K562 (cell line): Measurements from ENCODE around the gene ZCCHC4. TPM values are rescaled to one million over a fixed set of nuclear protein-coding genes. Genes with fewer than 3 reads are reported as not detected.

Experiments
- ATAC-seq: fragments of 200-7000 bp; cut with Tn5 transposase; 3 replicates; pipeline ENCODE4 v1.9.1; 2020; ENCODE audit warnings: moderate library complexity
- BruUV-seq: library from RNA; stranded (reverse); fragments of 400-500 nt; replicated peaks from 2 replicates; lab custom pipeline; 2021; lab: Mats Ljungman, UMichigan
- CTCF ChIA-PET: fragments of 300-600 bp; formaldehyde crosslinking; extraction: SDS; loops from one replicate; lab custom pipeline; 2021; ENCODE audit warnings: low intra/inter-chr PET ratio; lab: Yijun Ruan, JAX
- POLR2A ChIA-PET: fragments of 300-600, 350-650 bp; sonication (Branson Sonifier 250); formaldehyde crosslinking; extraction: SDS; loops from one replicate; lab custom pipeline; 2021; ENCODE audit warnings: antibody characterized with exemption, inconsistent platforms; lab: Yijun Ruan, JAX
- DNase-seq, 4 experiments: peaks; one replicate each; pipeline versions ENCODE4 v3.0.0 to v3.0.0-alpha.2; 2011 to 2018; ENCODE audit warnings: low spot score in 3 of 4, mixed read lengths in 3 of 4; ENCODE audit errors: extremely low read depth in 1 of 4
- FAIRE-seq: peaks from 2 replicates; lab custom pipeline; 2011; peaks lifted over from hg19 to GRCh38; lab: Jason Lieb, UNC
- H2AFZ ChIP-seq: 2 replicates; pipeline ENCODE4 v1.6.0; 2011; ENCODE audit warnings: low read depth, low read length, control low read depth, inconsistent platforms
- H3K27ac ChIP-seq: fragments of 200-600 bp; 3 replicates; pipeline ENCODE4 v1.8.0; 2011; ENCODE audit warnings: low read depth, mild to moderate bottlenecking, control low read depth, inconsistent platforms, low read length, moderate library complexity, mixed read lengths; ENCODE audit errors: extremely low read depth
- H3K27me3 ChIP-seq, 2 experiments: fragments of 300-600 bp in 1 of 2; 2 replicates in 1 of 2; 3 replicates in 1 of 2; pipeline versions ENCODE4 v1.6.0 to v1.8.0; 2011; ENCODE audit warnings: inconsistent platforms in 2 of 2, low read length in 2 of 2, mild to moderate bottlenecking in 1 of 2, mixed read lengths in 1 of 2, moderate library complexity in 1 of 2; ENCODE audit not compliant: control insufficient read depth in 2 of 2, insufficient read depth in 2 of 2
- H3K36me3 ChIP-seq: fragments of 300-600 bp; 3 replicates; pipeline ENCODE4 v1.8.0; 2011; ENCODE audit warnings: mild to moderate bottlenecking, low read length, inconsistent platforms; ENCODE audit not compliant: control insufficient read depth, insufficient read depth
- H3K4me1 ChIP-seq, 2 experiments: fragments of 200-600 bp in 1 of 2; replicated peaks in 1 of 2; 2 replicates in 1 of 2; 3 replicates in 1 of 2; pipeline versions ENCODE4 v1.5.1 to v1.8.0; 2011; ENCODE audit warnings: inconsistent platforms in 2 of 2, low read length in 2 of 2, mild to moderate bottlenecking in 1 of 2, mixed read lengths in 1 of 2, moderate library complexity in 1 of 2; ENCODE audit not compliant: control insufficient read depth in 2 of 2, insufficient read depth in 2 of 2
- H3K4me2 ChIP-seq: 2 replicates; pipeline ENCODE4 v1.6.1; 2011; ENCODE audit warnings: low read length, control low read depth, inconsistent platforms, mixed read lengths; ENCODE audit not compliant: insufficient read depth
- H3K4me3 ChIP-seq: fragments of 200-600 bp; sonication (generic), shearing (Covaris generic); 2 replicates; pipeline ENCODE4 v1.5.1; 2016; ENCODE audit warnings: control low read depth, inconsistent platforms
- H3K79me2 ChIP-seq: fragments of 200-600 bp; 3 replicates; pipeline ENCODE4 v1.8.0; 2011; ENCODE audit warnings: low read length, inconsistent platforms; ENCODE audit not compliant: control insufficient read depth, insufficient read depth
- H3K9ac ChIP-seq, 2 experiments: 2 replicates each; pipeline versions ENCODE4 v1.6.0 to v1.6.1; 2011; ENCODE audit warnings: low read depth in 2 of 2, low read length in 2 of 2, control low read depth in 1 of 2, inconsistent platforms in 1 of 2, mild to moderate bottlenecking in 1 of 2, mixed read lengths in 1 of 2; ENCODE audit not compliant: insufficient read depth in 1 of 2
- H3K9me1 ChIP-seq: one replicate; pipeline ENCODE4 v1.6.0; 2011; ENCODE audit warnings: inconsistent platforms, mild to moderate bottlenecking, low read length, moderate library complexity; ENCODE audit not compliant: control insufficient read depth, insufficient read depth
- H3K9me3 ChIP-seq: replicated peaks from 2 replicates; pipeline ENCODE4 v1.5.1; 2011; ENCODE audit warnings: low read depth, low read length, inconsistent platforms; ENCODE audit not compliant: control insufficient read depth, insufficient read depth
- H4K20me1 ChIP-seq: replicated peaks from 2 replicates; pipeline ENCODE4 v1.6.1; 2011; ENCODE audit warnings: low read length, inconsistent platforms, mixed read lengths; ENCODE audit not compliant: control insufficient read depth, insufficient read depth
- CBFA2T3 ChIP-seq: fragments of 450-650 bp; IDR thresholded peaks from 2 replicates; pipeline ENCODE4 v1.6.1; 2017
- CBX2 ChIP-seq: fragments of 200-600 bp; sonication (generic); IDR thresholded peaks from one replicate; pipeline ENCODE4 v1.6.1; 2012; ENCODE audit warnings: mild to moderate bottlenecking, low read length, inconsistent platforms; ENCODE audit not compliant: insufficient read depth, poor library complexity, severe bottlenecking
- DDX20 ChIP-seq: fragments of 450-650 bp; IDR thresholded peaks from 2 replicates; pipeline ENCODE4 v1.6.1; 2016; ENCODE audit warnings: missing genetic modification characterization, low read depth, mild to moderate bottlenecking, missing compliant biosample characterization, moderate library complexity
- ELF1 ChIP-seq: fragments of 200-800 bp; sonication (Bioruptor generic); IDR thresholded peaks from 2 replicates; pipeline ENCODE4 v1.6.1; 2016; ENCODE audit warnings: missing genetic modification characterization, missing compliant biosample characterization
- FOXA3 ChIP-seq, 2 experiments: fragments of 450-650 bp in 1 of 2; sonication (generic) in 1 of 2; formaldehyde crosslinking; IDR thresholded peaks in 1 of 2; conservative IDR thresholded peaks in 1 of 2; 2 replicates each; pipeline versions ENCODE4 v1.4.0 to v1.8.0; 2020 to 2022; ENCODE audit warnings: mild to moderate bottlenecking in 2 of 2, missing genetic modification reagents in 1 of 2
- GABPA ChIP-seq: fragments of 200-800 bp; sonication (Bioruptor generic); conservative IDR thresholded peaks from 2 replicates; pipeline ENCODE4 v1.6.1; 2016; ENCODE audit warnings: low read depth, missing genetic modification characterization, missing compliant biosample characterization
- ILF3 ChIP-seq: fragments of 450-650 bp; IDR thresholded peaks from 2 replicates; pipeline ENCODE4 v1.6.1; 2018; ENCODE audit warnings: antibody characterized with exemption, mild to moderate bottlenecking, moderate library complexity, borderline replicate concordance
- MCM3 ChIP-seq: fragments of 450-650 bp; IDR thresholded peaks from 2 replicates; pipeline ENCODE4 v1.6.1; 2016
- MEIS2 ChIP-seq: fragments of 450-650 bp; IDR thresholded peaks from 2 replicates; pipeline ENCODE4 v1.6.1; 2014; ENCODE audit warnings: mild to moderate bottlenecking; ENCODE audit not compliant: partially characterized antibody
- NR2F6 ChIP-seq: fragments of 450-650 bp; formaldehyde crosslinking; IDR thresholded peaks from 2 replicates; pipeline ENCODE4 v1.4.0; 2020; ENCODE audit warnings: mild to moderate bottlenecking
- PML ChIP-seq: IDR thresholded peaks from 2 replicates; pipeline ENCODE4 v1.6.1; 2012; ENCODE audit warnings: low read length, inconsistent platforms
- POLR3G ChIP-seq: IDR thresholded peaks from 2 replicates; pipeline ENCODE4 v1.6.1; 2011; ENCODE audit not compliant: insufficient read length, insufficient replicate concordance; ENCODE audit errors: extremely low read depth
- PRPF4 ChIP-seq: fragments of 200-400 bp; formaldehyde crosslinking; IDR thresholded peaks from one replicate; pipeline ENCODE4 v1.6.1; 2017; ENCODE audit warnings: low read length, low read depth, mild to moderate bottlenecking; ENCODE audit not compliant: insufficient read depth, poor library complexity, severe bottlenecking
- RBFOX2 ChIP-seq: fragments of 200-400 bp; formaldehyde crosslinking; IDR thresholded peaks from 2 replicates; pipeline ENCODE4 v1.6.1; 2017; ENCODE audit warnings: low read depth, mild to moderate bottlenecking, low read length, moderate library complexity
- RBM17 ChIP-seq: fragments of 200-400 bp; formaldehyde crosslinking; IDR thresholded peaks from 2 replicates; pipeline ENCODE4 v1.6.1; 2017; ENCODE audit warnings: low read depth, mild to moderate bottlenecking, low read length, borderline replicate concordance
- SMARCE1 ChIP-seq: fragments of 450-650 bp; IDR thresholded peaks from 2 replicates; pipeline ENCODE4 v1.7.1; 2016; ENCODE audit warnings: mild to moderate bottlenecking
- SNIP1 ChIP-seq: fragments of 450-650 bp; IDR thresholded peaks from 2 replicates; pipeline ENCODE4 v1.7.1; 2017; ENCODE audit warnings: low read depth, mild to moderate bottlenecking
- SRSF9 ChIP-seq: fragments of 200-400 bp; formaldehyde crosslinking; IDR thresholded peaks from 2 replicates; pipeline ENCODE4 v1.6.1; 2017; ENCODE audit warnings: low read depth, low read length, borderline replicate concordance
- STAT5A ChIP-seq: IDR thresholded peaks from 2 replicates; pipeline ENCODE4 v1.6.1; 2012; ENCODE audit warnings: low read length, inconsistent platforms, borderline replicate concordance
- ZC3H8 ChIP-seq: fragments of 450-650 bp; IDR thresholded peaks from 2 replicates; pipeline ENCODE4 v1.6.1; 2017
- ZNF134 ChIP-seq: fragments of 250-450 bp; sonication (Bioruptor Pico); conservative IDR thresholded peaks from 2 replicates; pipeline ENCODE4 v1.4.0; 2020
- WGBS: fragments of 100-300 bp; shearing (Covaris generic); methylation state at CpG from one replicate; pipeline ENCODE4 v1.1.6; 2016; ENCODE audit warnings: low coverage, mixed read lengths; ENCODE audit not compliant: insufficient coverage; ENCODE audit errors: missing lambda C conversion rate; 5-methylcytosine and 5-hydroxymethylcytosine counted together
- in situ Hi-C: fragments of 300-500 bp; cut with MboI; formaldehyde crosslinking; loops from 4 replicates; pipeline ENCODE4 v1.15.0; 2018; ENCODE audit warnings: inconsistent platforms, mixed read lengths
- intact Hi-C: fragments of 100-400 bp; cut with micrococcal nuclease; formaldehyde crosslinking; loops from 2 replicates; pipeline ENCODE4 v1.14.2; 2022
- polyA plus RNA-seq, 8 experiments: library from polyadenylated mRNA; depleted of rRNA in 4 of 8; stranded (reverse) in 5 of 8; unstranded in 3 of 8; fragments of >200 nt; fragmentation: Nextera tagmentation in 2 of 8; fragmentation: Illumina TruSeq in 1 of 8; extraction: Ambion mirVana in 2 of 8; extraction: Trizol in 1 of 8; gene quantifications; 2 replicates each; pipeline versions ENCODE4 v1.2.1 to v1.2.3, GENCODE V29; 2011 to 2014; ENCODE audit warnings: inconsistent platforms in 1 of 8, missing spikeins in 1 of 8
- total RNA-seq, 7 experiments: library from RNA; depleted of rRNA in 6 of 7; stranded (reverse); fragments of >200 nt in 6 of 7; fragmentation: Illumina TruSeq in 2 of 7; extraction: Trizol in 2 of 7; gene quantifications; 2 replicates each; pipeline versions ENCODE4 v1.2.1 to v1.2.3, GENCODE V29; 2011 to 2021; ENCODE audit warnings: low replicate concordance in 1 of 7
- TF ChIP-seq, protein P1 (sequence below): fragments of 450-650 bp; formaldehyde crosslinking; IDR thresholded peaks from 2 replicates; pipeline ENCODE4 v1.4.0; 2020; ENCODE audit warnings: mild to moderate bottlenecking

Gene ZCCHC4
- total and polyA plus RNA-seq, 9 of the 15 experiments (the other 6 are each of a cell fraction or from before 2014, with no cell fraction given): 5.3 to 26.1 (median 15.2) TPM

DNA sequence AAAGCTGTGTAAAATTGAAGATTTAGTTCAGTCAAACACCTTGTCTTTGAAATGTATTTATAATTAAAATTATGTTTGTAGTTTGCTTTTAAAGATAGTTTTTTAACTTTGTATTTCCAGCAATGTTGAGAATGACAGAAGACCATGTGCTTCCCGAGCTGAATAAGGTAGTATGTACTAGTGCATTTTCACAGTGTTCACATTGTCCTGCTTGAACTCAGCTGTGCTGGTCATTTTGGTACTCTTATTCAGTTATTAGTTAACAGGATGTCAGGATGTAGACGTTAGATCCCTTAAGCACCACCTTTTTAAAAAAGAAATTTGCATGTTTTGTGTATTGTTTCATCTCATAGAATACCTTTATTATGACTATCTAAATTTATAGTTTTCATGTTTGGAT, 92.9 kb downstream of the ZCCHC4 start (continued):
- TF ChIP-seq, protein P1, sequence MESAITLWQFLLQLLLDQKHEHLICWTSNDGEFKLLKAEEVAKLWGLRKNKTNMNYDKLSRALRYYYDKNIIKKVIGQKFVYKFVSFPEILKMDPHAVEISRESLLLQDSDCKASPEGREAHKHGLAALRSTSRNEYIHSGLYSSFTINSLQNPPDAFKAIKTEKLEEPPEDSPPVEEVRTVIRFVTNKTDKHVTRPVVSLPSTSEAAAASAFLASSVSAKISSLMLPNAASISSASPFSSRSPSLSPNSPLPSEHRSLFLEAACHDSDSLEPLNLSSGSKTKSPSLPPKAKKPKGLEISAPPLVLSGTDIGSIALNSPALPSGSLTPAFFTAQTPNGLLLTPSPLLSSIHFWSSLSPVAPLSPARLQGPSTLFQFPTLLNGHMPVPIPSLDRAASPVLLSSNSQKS (CRISPR knock-in tag): no peak
- TF ChIP-seq RBFOX2 (no peak), CBFA2T3 (no peak), POLR3G (no peak), ILF3 (no peak), PRPF4 (no peak), ZNF134 (CRISPR knock-in tag) (no peak), FOXA3 (CRISPR knock-in tag; conservative IDR thresholded peaks at IDR 0.05 in 1 of 2, IDR thresholded peaks at IDR 0.05 in 1 of 2) (no peak), SMARCE1 (no peak)
- TF ChIP-seq, all 486 proteins: peak for 0

DNA sequence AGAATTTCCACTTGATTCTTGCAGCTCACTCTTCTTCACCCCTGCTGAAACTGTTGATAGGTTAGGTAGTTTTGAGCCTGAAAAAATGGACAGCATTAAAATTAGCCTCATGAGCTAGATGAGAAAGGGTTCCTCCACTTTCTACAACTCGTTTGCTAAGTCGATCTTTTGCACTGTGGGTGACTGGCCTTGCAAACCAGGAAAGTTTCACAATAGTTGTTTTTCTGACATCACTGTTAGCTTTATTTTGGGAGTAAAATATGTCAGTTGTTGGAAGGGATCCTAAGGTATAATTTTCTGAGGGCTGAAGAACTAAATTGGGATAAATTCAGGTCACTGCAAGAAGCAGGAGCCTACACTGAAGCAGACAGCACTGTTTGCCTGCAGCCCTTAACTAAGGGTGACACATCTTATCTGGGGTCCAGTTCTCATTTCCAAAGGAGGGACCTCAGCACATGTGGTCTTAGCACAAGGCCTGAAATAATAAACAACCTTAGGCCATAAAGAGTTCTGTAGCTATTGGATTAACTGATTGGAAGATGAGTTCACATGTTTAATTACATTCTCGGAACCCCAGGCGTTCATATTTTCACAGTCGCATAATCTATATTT, 93.6 kb downstream of the ZCCHC4 start:
- Histone ChIP-seq H3K4me2 (no peak overlapping the region), H3K4me1 (no peaks in the 10 kb centered on the region), H3K27ac (no peak overlapping the region), H3K27me3 (no peaks in the 10 kb centered on the region), H3K9ac (no peak overlapping the region), H3K9me1 (no peaks in the 10 kb centered on the region), H4K20me1 (no peaks in the 10 kb centered on the region), H3K9me3 (no peaks in the 10 kb centered on the region), H3K4me3 (no peak overlapping the region), H2AFZ (no peak overlapping the region), H3K79me2 (no peaks in the 10 kb centered on the region), H3K36me3 (peaks cover 94% of the 10 kb centered on the region)
- intact Hi-C loops (no loop called here), in situ Hi-C loops (no loop called here)
- no peak for FAIRE-seq
- 97% methylated on average over 5 of the region's 5 CpGs for WGBS
- no TSS peak for BruUV-seq
- no peak for ATAC-seq
- no peak for DNase-seq
- CTCF ChIA-PET: no interaction called here
- POLR2A ChIA-PET: no interaction called here
- TF ChIP-seq NR2F6 (CRISPR knock-in tag): no peak
- no peak for TF ChIP-seq GABPA (tag)
- TF ChIP-seq SNIP1: no peak
- TF ChIP-seq DDX20: no peak
- no peak for TF ChIP-seq STAT5A
- TF ChIP-seq MCM3: no peak
- TF ChIP-seq ELF1: no peak
- no peak for TF ChIP-seq SRSF9
- TF ChIP-seq ZC3H8: no peak
- TF ChIP-seq PML: no peak
- no peak for TF ChIP-seq MEIS2
- no peak for TF ChIP-seq CBX2
- no peak for TF ChIP-seq RBM17
